GM21526 (cell line): ENCODE measurements around the gene RAB1B.
"Not testable (repeated sequence)": the region's sequence is repeated elsewhere in the genome, so short reads cannot be mapped to it uniquely, and the experiment has no call there.

Source experiments
- ATAC-seq: cut with Tn5 transposase; IDR thresholded peaks from one replicate; pipeline ENCODE4 v1.9.1; 2021; ENCODE audit warnings: moderate library complexity; ENCODE audit not compliant: unreplicated experiment, low FRiP score

RAB1B gene

DNA sequence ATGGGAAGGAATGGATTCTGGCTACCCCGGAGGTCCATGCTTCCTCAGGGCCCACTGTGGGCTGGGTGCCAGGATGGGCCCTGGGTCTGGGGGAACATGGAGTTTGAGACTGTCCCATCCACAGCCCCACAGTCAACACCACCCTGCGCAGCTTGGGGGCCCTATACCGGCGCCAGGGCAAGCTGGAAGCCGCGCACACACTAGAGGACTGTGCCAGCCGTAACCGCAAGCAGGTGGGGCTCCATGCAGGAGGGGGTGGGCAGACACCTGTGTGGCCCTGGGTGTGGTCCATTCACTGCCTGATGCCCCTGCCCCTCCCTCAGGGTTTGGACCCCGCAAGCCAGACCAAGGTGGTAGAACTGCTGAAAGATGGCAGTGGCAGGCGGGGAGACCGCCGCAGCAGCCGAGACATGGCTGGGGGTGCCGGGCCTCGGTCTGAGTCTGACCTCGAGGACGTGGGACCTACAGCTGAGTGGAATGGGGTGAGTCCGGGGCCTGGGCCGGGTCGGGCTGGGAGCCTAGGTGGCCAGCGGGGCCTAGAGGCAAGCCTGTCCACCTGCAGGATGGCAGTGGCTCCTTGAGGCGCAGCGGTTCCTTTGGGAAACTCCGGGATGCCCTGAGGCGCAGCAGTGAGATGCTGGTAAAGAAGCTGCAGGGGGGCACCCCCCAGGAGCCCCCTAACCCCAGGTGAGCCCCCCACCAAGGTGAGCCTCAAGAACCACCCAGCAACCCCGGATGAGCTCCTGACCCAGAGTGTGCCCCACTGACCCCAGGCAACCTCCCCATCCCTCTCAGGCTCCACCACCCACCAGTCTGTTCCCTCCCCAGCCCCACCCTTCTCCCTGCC lies 2.7 kb upstream of the RAB1B start:
- no peak for ATAC-seq

DNA sequence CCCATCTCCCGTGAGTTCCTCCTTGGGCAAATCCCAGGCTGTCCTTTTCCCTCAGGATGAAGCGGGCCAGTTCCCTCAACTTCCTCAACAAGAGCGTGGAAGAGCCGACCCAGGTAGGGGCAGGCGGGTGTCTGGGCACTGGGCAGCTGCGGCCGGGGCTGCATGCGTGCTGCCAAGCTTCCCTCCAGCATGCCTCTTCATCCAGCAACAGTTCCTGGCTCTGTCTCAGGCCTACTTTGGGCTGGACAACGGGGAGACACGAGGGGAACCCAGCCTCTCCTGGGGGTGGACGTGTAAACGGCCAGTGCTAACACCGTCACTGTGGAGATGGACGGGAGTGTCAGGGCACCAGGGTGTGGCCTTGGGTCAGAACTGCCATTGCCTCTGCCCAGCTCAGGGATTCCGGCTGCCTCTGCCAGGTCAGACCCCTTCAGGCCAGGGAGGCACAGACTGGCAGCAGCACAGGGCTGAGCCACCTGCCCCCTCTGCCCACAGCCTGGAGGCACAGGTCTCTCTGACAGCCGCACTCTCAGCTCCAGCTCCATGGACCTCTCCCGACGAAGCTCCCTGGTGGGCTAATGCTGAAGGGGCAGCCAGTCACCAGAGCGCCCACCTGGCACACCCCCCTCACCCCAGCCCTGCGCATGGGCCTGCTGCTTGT lies 1.9 kb upstream of the RAB1B start:
- no peak for ATAC-seq

GRCh38 chr11:66267039-66267378 lies 1.4 kb upstream of the RAB1B start:
- ATAC-seq = no peak

DNA sequence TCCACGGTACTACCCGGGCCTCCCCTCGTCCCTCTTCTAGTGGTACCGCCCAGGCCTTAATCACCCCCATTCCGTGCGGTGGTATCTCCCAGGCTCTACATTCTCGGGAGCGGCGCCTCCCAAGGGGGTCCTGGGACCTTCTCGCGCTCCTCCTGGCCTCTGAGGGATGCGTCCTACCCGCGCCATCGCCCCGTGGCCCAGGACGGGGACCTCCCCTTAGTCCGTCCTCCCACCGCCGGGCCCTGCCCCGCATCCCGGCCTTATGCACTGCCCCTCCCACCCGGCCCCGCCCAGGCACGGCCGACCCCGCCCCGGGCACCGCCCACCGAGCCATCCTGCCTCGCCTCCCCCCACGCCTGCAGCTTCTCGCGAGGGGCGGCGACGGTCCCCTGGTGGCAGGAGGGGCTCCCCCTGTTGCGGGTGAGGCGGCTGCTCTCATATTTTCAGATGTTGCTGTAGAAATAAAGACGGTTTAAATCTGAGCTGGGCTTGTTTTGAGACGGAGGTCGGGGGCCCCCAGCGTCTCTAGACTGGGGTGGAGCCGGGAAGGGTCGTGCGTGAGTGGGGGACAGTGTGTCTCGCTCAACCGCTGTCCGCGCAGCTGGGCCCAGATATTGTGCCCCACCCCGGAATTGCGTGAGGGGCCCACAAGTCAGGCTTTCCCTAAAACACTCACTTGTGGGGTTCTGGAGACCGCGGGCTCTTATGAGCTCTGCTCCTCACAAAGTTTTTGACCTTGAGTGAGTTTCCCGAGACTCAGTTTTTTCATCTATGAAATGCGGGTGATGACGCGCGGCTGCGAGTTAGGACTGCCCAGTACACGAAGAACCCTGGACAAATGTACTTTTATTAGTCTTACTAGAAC lies 828 bp upstream of the RAB1B start:
- ATAC-seq = peak; percentile 16

GRCh38 chr11:66268952-66269905 lies 790 bp downstream of the RAB1B start:
- no peak for ATAC-seq

GRCh38 chr11:66271816-66272215 lies 3.4 kb downstream of the RAB1B start:
- ATAC-seq = no peak

- no peak for ATAC-seq
Measured at GRCh38 chr11:66272596-66272995, 4.2 kb downstream of the RAB1B start.

DNA sequence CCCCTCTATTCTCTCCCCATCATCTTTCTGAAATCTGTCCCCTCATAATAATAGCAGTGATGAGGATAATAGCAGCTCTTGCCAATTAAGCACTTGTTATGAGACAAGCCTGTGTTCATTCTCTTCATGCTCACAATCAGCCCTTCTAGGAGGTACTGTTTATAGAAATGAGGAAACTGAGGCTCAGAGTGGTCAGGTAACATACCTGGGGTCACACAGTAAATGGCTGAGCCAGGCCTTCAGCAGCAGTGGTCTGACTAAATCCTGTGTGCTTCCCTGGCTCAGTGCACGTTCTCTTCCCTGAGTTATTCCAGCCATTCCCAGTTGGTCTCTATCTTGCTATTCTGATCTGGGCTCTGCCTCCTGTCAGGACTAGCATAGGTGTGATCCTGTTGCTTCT lies 5.8 kb downstream of the RAB1B start:
- no peak for ATAC-seq

DNA sequence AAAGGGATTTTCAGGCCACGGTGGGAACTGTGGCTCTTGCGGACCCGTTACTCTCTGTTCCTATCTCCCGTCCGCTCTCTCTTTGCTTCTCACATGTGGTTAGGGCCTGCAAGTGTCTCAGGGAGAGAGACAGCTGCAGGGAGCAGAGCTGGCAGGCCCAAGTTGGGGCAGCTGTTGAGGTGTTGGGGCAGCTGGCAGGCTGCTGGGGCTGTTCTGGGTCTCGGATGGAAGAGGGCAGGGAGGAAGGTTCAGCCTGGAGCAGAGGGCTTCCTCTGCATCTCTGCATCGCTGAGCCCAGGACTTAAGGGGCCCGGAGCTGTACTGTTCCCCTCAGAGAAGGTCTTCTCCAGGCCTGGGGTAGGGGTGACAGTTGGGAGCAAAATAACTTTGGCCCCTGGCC lies 7.0 kb downstream of the RAB1B start:
- no peak for ATAC-seq

GRCh38 chr11:66275984-66276612 lies 7.7 kb downstream of the RAB1B start:
- no peak for ATAC-seq

DNA sequence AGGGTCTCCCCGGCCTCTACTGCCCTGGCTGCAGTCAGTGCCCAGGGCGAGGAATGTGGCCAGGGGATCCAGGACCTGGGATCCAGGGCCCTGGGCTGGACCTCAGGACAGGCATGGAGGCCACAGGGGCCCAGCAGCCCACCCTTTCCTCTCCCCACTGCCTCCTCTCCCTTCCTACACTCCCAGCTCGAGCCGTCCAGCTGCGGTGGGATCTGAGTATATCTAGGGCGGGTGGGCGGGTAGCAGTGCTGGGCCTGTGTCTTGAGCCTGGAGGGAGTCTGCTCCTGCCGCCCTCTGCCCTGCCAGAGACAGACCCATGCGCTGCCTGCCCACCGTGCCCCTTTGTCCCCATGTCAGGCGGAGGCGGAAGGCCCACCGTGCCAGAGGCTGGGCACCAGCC lies 8.2 kb downstream of the RAB1B start:
- not testable (repeated sequence) for ATAC-seq

DNA sequence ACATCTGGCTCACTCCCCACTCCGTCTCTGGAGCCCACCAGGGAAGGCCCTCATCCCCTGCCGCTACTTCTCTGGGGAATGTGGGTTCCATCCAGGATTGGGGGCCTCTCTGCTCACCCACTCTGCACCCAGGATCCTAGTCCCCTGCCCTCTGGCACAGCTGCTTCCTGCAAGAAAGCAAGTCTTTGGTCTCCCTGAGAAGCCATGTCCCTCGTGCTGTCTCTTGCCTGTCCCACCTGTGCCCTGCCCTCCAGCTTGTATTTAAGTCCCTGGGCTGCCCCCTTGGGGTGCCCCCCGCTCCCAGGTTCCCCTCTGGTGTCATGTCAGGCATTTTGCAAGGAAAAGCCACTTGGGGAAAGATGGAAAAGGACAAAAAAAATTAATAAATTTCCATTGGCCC lies 8.6 kb downstream of the RAB1B start:
- not testable (repeated sequence) for ATAC-seq

DNA sequence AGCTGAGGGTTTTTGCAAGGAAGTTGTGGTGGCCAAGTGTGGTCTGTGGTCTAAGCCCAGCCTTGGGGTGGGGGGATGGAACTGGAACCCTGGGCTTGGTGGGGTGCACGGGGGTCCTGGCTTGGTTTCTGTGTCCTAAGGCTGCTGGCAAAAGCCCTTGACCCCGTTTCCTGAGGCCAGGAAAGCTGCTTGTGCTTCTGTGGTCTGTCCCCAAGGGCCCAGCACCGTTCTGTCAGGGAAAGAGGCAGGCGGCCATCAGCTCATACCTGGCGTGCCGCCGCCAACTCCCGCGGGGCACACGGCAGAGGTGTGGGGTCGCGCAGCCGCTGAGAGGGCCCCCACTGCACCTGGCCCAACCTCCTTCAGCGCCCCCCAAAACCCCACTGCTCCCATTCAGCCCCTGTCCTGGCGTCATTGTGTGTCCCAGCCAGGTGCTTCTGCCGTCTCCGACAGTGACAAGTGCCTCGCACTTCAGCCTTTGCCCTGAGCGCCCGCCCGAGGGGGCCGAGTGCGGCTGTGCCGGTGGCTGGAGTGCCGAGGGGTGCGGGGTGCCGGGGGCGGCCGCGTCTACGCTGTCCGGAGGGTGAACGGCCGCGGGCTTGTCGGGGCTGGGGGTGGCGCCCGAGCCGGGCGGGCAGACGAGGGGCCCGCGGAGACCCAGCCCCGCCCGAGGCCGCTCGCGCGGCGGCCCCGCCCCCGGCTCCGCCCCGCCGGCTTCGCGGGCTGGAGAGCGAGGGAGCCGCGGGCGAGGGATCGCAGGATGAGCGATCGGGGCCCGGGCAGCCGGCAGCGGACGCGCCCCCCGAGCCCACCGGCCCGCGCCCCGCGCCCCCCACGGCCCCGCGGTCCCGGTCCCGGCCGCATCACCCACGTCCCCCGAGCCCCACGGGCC lies 9.3 kb downstream of the RAB1B start, which contains the start of gene CNIH2:
Gene CNIH2 (plus strand): TSS at position 705 of the 892 bp plus-strand sequence. CDS start 282 bp downstream, outside the sequence.
- no peak for ATAC-seq

DNA sequence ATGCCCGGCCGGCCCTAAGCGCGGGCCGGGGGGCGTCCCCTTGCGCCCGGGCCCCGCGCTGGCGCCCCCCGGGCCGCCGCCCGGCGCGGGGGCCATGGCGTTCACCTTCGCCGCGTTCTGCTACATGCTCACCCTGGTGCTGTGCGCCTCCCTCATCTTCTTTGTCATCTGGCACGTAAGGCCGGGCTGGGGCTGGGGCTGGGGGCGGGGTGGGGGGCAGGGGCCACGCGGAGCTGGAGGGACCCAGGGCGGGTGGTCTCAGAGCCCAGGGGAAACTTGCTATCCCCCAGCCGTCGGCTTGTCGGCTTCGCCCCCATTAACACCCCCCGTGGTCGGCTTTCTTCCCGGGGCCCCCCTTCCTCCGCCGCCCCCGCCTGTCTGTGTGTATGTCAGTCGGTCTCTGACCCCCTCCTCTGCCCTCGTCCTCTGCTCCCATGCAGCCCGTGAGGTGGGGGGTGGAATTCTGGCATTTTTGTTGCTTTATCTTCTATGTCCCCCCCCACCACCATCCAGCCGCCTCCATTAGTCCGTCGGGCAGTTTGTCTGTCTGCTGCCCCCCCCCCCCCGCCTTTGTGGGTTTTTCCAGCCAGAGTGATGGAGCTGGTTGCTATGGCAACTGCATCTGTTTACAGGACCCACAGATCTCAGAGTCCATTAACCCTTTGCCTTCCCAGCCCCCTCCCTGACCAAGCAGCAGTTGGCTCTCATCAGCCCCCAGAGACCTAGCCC lies 10.1 kb downstream of the RAB1B start:
- no peak for ATAC-seq

DNA sequence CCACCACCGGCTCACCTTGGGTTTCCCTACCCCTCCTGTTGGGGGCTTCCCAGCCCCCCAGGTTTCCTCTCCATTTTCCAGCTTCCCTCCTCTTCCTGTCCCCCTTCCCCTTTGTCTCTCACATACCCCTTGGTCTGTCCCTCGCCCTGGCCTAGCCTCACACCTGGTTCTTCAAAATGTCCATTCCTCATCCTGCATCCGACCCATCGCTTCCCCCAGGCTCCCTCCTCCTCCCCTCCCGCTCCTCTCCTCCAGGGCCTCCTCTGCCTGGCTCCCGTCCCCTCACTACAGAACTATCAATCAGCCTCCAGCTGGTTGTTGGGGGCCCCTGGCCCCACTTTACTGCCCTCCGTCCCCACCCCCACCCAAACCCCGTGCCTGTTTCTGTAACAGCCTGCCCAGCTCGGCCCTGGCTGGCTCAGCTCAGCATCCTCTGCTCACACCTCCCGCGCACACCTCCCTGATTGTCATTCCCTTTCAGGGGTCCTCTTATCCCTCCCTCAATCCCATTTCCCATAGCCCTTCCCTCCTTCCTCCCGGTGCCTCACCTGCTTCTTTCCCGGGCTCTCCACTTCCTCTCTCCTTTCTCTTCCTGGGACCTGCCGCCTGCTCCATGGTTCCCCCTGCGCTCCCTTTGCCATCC lies 10.8 kb downstream of the RAB1B start:
- no peak for ATAC-seq

DNA sequence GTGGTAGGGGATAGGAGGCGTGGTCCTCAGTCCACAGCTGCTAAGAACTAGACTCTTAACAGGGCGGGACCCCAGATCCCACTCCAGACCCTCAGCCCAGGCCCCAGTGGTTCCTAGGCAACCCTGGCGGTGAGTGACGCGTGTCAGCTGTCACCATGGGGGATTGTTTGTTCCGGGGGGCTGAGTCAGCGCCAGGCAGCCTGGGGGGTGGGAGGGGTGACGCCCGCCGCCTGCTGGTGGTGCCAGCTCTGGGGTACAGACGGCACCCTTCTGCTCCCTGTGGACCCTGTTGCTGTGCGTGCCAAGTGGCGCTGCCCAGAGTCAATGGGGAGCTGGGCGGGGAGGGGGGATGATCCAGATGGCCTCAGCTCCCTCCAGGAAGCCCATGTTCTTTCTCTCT lies 12.0 kb downstream of the RAB1B start:
- no peak for ATAC-seq

DNA sequence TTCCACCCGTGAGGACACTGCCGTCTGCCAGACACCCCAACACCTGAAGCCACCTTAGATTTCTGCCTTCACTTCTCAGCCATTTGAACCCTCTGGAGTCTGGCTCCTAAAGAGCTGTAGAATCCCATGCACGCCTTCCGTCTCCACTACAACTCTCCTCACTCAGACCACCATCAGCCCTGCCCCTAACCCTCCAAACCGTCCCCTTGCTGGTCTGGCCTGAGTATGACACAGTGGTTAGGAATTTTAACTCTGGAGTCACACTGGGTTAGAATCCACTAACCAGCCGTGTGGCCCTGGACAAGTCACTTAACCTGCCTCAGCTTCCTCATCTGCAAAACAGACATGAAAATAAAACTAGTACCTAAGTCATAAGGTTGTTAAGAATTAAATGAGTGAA lies 12.6 kb downstream of the RAB1B start:
- no peak for ATAC-seq
